GM18907 (cell line): Measurements from ENCODE around the gene AOPEP.

ENCODE experiments used
- ATAC-seq: cut with Tn5 transposase; IDR thresholded peaks from one replicate; pipeline ENCODE4 v1.9.1; 2021; ENCODE audit warnings: mild to moderate bottlenecking, moderate library complexity; ENCODE audit not compliant: unreplicated experiment

AOPEP gene

DNA sequence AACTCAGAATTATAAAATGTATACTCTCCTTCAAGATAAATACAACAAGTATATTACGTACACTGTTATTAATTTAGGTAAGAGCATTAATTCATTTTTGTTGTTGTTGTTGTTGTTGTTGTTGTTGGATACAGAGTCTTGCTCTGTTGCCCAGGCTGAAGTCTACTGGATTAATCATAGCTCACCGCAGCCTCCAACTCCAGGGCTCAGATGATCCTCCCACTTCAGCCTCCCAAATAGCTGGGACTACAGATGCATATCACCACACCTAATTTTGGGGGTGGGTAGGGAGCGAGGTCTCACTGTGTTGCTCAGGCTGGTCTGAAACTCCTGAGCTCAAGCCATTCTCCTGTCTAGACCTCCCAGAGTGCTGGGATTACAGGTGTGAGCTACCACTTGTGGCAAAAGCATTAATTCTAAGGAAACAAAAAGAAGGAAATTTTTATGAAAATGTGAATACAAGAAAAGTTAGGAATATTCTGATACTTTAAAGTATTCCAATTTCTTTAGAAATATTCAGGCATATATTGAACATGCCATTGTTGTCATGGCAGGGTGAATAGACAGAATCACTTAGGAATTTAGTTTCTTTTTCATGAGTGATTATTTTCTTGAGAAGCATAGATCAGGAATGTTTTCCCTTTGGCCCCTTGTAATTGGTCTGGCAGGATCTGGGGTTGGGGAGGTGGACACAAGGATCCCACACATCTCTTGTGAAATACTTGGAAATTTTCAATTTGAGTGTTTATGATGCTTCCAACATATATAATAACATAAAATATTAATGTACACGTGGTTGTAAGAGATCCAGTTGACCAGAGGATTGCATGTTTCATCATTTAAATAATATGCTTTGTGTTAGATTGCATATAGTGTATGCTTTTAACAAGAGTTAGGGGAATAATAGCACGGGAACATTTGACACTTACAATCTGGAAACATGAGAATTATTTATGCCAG lies 327.4 kb downstream of the AOPEP start:
- ATAC-seq: no peak

DNA sequence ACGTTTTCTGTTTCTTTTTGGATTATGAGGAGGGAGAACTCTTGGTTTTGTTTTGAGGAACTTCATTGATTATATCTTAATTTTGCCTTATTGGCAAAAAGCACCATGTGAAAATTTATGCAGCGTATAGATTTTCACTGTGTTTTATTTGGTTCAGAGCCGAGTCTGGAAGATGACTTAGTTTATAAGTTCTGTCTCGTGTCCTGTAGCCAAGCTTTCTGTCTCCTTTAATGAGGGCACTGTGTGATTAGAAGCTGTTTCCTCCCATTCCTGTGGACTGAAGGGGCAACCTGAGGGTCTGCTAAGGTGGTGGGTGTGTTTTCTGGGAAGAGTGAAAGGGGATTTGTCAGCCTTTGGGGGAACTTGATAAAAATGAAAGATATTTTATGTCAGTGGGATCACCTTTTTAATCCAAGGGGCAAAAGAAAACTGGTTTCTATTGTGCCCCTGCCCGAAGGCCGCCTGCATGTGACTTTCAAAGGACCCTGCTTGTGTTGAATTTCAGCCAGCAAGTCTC lies 328.9 kb downstream of the AOPEP start:
- ATAC-seq: no peak

DNA sequence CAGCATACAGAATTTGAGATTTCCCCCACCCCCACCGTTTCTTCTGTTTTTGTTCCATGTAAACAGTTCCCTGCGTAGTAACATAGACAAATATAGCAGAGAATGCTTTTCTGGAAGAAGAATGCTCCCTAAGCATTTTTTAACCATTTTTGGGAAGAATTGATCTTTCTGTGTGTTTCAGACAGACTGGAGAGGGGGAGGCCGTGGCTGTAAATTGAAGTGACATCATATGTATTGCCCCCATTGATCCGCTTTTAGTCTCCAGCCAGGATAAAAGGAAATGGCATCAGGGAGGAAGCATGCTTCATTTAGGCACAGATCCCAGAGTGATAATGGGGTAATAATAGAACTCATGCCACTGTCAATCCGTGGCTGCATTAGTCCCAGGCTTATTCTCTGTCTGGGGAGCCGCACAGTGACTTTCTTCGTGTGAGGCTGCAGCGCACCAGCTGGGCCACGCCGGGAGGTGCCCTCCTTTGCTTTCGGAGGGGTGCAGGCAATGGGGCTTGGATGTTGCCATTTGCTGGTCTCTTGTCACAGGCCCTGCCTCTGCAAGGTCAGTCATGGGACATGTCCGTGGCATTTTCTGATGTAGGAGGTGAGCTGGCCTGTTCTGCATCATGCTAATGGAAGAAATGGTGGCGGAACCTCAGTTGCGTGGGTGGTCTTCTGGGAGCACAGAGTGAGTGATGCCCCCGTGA lies 329.5 kb downstream of the AOPEP start:
- ATAC-seq: no peak

DNA sequence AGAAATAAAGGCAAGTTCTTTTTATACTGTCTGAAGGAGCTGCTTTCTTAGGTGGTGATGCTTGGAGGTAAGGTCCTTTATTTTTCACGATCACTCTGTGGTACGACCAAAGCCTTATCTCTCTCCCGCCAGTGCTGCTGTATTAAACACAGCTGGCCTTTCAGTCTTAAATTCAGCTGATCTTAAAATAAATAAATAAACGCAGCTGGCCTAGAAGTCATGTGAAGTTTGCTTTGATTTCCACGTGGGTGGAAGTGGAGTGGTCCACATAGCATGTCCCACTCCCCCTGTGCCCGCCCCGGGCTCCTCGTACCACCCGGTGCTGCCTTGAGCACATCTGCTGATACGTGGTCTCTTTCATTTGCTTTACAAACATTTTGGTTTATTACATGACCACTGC lies 330.6 kb downstream of the AOPEP start:
- no peak for ATAC-seq

DNA sequence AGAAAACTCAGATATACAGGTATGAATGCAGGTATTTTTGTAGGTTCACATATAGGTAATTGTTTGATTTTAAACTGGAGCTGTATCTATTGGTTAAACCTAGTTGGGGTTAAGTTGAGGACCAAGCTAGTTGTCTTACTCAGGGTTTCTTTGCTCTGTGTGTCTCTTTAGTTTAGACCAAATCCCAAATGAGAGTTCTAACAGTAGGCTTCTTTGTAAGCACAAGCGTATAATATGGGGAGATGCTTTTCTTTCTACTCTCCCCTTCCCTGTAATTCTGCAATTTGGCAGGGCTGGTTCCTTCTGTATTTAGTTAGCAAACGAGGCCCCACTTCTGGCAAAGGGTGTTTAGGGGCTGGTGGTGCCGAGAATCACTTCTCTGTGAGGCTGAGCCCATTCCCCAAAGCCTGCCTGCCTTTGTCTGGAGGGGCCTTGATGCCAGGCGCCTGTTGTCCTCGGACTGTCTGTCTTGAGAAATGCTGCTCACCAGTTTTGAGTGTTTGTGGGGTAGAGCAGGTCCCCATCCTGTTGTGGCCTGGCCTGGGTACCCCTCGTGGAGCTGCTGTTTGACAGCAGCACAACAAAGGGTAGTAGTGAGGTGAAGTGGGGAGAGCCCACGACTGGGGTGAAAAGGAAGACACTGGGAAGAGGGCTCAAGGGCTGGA lies 331.8 kb downstream of the AOPEP start:
- ATAC-seq: no peak

DNA sequence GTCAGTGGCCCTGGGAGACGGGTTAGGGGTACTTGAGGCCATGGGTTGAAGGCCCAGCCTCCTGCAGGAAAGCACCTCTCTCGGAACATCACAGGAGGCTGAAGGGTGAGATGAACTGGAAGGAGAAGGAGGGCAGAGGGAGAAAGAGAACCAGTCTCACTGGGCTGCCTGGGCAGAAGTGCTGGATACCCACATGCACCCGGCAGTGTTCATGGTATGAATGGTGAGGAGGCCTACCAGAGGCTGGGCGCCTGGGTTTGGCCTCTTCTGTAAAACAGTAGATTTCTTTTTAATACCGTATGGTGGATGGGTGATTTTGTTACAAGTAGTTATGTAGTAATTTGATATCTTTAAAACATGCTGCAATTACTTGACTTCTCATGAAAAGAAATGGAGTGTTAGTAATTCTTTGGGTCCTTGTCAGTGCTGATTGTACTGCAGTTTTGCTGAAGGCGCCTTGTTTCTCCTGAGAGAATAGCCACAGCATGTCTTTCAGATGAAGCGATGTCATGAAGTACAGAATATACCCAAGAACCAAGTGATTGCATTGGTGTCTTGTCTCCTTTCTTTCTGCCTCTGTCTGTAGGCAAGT lies 332.4 kb downstream of the AOPEP start:
- ATAC-seq: no peak

DNA sequence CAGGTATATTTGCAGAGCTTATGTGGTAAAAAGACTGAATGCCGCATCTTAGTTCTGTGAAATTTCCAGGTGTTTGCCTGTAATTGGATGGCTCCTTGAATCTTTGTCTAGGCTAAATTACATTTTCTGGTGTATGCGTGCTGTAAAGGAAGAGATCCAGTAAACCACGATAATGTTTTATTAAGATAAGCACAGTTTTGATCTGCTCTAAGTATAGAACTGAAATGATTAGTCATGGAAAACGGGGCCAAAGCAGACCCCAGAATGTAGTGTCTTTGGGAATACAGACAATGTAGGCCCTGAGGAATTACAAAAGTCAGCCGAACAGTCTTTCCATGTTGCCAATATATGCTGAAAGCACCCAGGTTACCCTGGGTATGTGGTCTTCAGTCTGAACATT lies 333.7 kb downstream of the AOPEP start:
- ATAC-seq: no peak

DNA sequence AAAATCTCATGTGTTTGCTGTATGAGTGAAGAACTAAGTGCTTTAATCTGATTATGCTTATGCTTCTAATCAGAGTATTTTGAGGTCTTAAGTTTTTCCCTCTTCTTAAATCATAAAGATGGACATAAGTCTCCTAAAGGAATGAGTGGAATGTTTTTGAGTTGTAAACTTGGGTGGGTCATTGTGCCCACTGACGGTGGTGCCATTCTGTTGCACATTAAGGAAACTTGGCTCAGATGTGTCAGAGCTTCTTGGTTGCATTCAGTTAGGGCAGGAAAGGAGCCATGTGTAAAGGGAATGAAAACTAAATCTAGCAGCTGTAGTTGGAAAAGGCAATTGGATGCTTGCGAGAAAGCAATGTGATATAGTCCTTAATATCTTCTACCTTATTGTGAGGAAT lies 334.4 kb downstream of the AOPEP start:
- no peak for ATAC-seq

DNA sequence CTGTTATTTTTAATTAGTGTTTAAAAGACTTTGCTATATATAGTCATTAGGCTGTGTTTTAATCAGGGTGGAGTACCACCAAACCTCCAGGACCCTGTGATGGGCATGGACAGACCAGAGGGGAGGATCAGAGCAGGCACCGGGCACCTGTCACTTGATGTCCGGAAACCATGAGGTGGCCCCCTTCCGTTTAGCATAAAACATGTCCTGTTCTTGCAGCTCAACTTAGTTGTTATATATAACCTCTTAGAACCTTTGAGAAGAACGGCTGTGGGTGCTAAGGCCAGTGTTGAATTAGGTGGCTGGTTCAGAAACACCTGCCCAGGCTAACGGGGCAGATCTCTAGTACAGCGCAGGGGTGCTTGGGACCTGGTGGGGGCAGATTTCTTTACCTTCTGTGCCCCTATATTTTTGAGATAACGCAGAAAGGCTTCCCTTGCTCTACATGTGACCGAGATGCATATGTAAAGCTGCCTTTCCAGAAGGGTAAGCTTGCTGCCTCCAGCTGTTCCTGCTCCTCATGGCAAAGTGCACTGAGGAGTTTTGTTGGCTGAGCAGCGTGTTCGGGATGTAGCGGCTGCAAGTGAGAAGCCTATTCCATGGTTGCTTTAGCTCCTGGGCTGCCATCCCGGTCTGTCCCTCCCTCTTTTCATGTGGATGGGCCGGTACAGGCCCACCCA lies 335.6 kb downstream of the AOPEP start:
- ATAC-seq: no peak

DNA sequence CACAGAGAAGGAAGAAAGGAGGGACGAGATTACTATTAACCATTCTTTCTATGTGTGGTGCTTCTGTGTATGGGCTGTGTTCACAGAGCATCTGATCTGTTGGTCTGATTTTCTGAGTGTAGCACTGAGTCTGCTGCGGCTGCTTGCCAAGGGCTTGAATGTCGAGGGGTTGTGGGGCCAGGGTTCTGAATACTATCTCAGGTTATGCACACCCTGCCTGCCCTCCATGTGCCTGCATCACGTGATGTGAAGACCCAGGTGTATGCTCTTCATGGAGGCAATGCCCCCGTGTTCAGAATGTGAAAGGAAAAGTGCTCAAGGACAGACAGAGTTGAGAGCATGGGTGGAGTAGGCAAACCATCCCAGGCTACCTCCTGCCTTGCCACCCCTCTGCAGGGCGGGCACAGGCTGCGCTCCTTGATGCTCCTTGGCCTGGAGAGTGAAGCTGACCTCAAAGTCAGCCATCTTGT lies 336.1 kb downstream of the AOPEP start:
- no peak for ATAC-seq

DNA sequence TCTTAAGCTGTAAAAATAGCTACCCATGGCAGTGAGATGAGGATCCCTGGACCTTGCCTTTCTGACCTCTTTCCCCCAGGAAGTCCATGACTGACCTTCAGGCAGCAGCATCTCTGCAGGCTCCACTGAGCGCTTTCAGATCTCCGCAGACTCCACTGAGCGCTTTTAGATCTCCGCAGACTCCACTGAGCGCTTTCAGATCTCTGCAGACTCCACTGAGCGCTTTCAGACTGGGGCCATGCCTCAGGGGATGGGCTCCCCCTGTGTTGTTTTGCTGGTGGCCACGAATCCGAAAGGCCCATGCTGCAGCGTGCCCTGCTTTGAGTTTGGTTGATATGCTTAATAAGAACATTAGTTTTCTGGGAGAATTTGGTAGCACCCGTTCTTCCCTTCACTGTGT lies 336.8 kb downstream of the AOPEP start:
- ATAC-seq: no peak

DNA sequence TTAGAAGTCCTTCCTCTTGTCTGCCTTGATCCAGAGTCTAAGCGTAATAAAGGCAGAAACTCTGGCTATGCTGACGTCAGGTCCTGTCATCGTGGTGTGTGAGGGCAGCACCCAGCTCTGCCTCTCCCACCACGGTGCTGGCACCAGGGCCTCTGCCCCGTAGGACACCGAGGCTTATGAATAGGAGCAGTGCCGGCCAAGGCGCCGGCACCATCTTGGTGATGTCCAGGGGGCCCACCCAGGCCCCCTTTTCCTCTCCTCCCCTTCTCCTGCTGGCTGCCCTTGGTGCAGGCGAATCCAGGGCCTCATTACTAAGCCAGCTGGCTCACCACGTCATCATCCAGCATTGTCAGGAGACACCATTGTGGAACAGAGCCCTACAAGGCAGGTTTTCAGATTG lies 338.7 kb downstream of the AOPEP start:
- no peak for ATAC-seq

DNA sequence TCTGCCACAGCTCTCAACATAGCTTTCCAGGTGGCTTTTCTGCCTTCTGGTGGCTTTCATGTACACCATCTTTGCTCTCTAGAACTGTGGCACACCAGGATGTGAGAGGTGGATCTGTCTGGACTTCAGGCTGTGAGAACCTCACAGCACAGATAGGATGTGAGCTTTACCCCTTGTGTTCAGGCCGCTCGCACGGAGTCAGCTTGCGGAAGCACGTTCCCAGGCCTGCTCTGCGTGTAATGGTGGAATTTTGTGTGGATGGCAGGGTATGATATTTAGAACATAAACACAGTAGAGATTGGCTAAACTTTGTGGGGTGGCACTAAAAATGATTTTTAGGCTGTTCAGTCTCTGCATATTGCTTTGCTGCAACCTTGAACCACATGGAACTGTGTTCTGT lies 340.6 kb downstream of the AOPEP start:
- ATAC-seq: no peak

DNA sequence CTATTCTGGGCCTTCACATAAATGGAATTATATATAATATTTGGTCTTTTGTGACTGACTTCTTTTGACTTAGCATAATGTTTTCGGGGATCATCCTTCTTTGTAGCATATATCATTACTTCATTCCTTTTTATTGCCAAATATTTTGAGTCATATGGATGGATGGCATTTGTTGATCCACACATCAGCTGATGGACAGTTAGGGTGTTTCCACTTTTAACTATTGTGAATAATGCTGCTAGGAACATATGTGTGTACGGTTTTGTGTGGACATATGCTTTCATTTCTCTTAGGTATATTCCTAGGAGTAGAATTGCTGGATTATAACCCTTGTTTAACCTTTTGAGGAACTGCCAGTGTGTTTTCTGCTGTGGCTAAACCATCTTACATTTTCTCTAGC lies 341.4 kb downstream of the AOPEP start:
- no peak for ATAC-seq

DNA sequence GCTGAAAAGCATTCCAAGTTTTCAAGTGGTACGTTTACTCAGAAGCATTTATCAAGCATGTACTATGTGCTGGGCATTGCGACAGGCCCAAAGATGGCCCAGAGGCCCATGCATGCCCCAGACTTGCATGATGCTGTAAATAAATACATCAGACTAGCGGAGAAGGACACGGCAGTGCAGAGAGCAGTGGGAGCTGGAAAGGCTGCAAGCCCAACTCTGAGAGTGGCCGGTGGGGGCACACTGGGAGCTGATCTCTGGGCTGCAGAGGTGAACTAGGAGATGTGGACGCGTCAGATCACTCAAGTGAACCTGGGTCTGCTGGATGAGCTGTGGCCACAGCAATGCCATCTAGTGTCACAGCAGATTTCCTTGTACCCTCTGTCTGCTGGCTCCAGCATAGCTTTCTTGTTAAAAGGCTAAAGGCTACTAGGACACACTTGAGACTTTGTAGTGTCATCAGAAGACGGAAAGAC lies 344.1 kb downstream of the AOPEP start:
- ATAC-seq: no peak

DNA sequence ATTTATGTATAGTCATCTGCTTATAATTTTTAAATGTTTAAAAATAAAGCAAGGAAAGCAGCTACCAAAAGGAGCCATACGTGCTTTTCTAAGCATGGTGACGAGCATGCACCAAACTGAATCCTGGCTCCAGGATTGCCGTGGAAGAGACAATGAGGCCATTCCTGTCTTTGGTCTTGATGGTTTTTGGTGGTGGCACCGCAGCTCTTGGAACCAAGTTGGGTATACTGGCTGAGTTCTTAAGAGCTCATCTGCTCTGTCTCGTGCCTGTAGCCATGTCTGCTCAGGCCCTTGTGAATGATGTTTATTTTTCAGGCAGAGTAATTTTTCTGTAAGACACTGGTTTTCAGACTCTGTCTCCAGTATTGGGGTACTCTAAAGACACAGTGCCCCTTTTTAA lies 345.0 kb downstream of the AOPEP start:
- no peak for ATAC-seq

DNA sequence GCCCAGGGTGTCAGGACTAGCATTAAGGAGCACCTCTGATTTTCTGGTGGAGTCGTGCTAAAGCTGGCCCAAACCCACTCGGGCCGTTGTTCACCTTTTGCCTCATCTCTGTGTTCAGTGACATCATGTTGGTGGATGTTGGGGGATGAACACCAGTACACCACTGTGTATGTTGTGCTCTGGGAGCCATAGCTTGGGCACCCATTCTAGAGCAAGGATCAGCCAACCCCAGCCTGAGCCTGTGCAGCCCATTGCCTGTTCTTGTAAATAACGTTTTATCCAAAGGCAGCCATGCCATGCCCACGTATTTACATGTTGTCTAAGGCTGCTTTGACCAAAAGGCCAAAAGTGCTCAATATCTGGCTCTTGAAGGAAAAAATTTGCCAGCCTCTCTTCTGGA lies 345.4 kb downstream of the AOPEP start:
- ATAC-seq: no peak

DNA sequence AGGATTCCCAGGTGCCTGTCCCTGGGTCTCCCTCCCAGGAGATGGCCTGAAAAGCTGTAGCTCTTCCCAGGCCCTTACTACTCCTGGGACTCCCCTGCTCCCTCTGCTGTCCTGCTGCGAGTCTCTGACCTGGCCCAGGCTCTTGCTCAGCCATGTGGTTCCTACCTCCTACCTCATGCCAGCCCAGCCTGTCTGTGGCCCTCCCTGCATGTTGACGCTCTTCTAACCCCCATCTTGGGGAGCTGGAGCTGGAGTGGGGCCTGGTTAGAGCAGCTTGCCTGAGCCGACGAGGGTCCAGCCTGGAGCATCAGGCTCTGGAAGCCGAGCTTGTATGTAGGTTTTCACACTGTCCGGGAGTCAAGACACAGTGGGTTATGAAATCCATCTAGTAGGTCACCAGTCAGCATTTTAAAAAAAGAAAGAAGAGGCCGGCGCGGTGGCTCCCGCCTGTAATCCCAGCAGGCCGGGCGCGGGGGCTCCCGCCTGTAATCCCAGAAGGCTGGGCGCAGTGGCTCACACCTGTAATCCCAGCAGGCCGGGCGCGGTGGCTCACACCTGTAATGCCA lies 346.6 kb downstream of the AOPEP start:
- ATAC-seq: no peak

DNA sequence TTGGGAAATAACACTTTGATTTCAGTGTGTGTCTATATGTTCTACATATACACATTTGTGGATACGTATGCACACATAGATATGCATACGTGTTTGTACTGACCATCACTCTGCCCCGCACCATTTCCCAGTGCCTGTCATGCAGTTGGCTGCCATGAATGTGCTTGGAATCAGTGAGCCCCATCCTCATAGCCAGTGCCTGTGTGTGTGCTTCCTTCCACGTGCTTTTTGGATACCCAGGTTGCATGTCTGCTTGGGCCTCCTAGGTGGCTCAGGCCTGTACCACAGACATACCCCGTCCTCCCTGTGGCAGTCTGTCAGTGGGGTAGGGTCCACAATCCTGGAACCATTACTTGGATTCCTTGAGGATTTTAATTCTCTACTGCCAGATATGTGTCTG lies 347.4 kb downstream of the AOPEP start:
- no peak for ATAC-seq

DNA sequence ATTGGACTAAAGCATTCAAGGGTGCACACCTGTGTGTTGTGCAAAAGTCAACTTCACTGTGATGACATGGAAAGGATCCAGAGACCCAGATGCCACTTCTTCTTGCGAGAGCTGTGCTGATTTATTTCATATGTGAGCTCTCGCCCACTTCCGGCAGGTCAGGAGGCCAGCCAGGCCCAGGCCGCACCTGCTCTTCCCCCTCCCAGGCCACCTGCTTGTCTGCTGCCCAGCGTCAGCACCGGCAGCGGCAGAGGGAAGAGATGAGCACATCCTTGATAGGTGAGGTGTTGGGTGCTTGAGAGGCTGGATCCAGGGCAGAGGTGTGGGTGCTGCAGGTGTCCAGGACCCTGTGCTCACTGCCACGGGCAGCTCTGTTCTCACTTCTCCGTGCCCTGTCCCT lies 348.1 kb downstream of the AOPEP start:
- ATAC-seq: no peak
